ENCODE results near the gene LAMA4.

- TF ChIP-seq CTCF (conservative IDR thresholded peaks at IDR 0.05) (no peak), EZH2 (IDR thresholded peaks at IDR 0.05; ENCODE audit: low read depth) (no peak)
Measured at GRCh38 chr6:112253498-112253840, 898 bp downstream of the LAMA4 start.

Measured in PC-9 (cell line).